Activated CD4-positive, CD25-positive, alpha-beta regulatory T cell treated with anti-CD3 and anti-CD28 coated beads, Interleukin-2, amount 50 U/mL, for 72 hours (primary cell): ENCODE data around the gene HSD17B2.
"Not testable (repeated sequence)": the region's sequence is repeated elsewhere in the genome, so short reads cannot be mapped to it uniquely, and the experiment has no call there.

Source experiments
- DNase-seq: peaks from one replicate; pipeline ENCODE4 v3.0.0; 2021

Gene HSD17B2, protein sequence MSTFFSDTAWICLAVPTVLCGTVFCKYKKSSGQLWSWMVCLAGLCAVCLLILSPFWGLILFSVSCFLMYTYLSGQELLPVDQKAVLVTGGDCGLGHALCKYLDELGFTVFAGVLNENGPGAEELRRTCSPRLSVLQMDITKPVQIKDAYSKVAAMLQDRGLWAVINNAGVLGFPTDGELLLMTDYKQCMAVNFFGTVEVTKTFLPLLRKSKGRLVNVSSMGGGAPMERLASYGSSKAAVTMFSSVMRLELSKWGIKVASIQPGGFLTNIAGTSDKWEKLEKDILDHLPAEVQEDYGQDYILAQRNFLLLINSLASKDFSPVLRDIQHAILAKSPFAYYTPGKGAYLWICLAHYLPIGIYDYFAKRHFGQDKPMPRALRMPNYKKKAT

DNA sequence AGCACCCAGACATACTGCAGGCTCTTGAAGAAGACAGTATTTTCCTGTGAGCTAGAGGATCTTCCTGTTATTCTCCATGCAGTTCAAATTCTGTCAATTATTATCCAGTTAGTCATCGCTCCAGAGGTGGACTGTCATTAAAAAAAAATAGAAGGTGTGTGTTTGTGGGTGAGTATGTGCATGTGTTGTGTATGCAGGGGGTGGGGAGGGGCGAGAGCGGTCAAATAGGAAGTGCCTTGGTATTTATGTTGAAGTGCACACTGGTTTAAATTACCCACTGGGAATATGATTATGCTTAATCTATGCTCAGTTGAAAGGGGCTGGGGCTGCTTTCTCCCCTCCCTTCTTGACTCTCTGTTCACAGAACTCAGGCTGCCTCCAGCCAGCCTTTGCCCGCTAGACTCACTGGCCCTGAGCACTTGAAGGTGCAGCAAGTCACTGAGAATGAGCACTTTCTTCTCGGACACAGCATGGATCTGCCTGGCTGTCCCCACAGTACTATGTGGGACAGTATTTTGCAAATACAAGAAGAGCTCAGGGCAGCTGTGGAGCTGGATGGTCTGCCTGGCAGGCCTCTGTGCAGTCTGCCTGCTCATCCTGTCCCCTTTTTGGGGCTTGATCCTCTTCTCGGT lies at the start of gene HSD17B2:
Gene HSD17B2, plus strand, starts transcription at position 273 of the 632 bp plus-strand sequence. Its CDS starts 172 bp downstream, at position 445.
- no peak for DNase-seq

DNA sequence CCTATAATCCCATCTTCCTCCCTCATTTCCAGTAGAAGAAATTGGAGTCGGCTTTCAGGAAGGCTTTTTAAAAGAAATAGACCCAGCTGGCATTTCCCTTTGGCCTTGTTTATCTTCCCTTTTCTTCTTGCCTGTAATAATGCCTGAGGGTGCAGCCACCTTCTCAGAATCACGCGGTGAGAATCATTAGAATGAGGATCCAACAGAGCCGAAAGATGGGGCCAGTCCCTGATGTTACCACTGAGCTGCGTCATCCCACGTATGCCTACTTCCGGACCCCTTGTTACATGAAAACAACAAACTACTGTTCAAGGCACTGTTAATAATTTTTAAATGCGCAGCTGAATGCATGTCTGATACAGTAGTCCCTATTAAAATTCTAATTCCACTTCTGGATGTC lies 47.9 kb upstream of the HSD17B2 start:
- DNase-seq, result no peak

DNA sequence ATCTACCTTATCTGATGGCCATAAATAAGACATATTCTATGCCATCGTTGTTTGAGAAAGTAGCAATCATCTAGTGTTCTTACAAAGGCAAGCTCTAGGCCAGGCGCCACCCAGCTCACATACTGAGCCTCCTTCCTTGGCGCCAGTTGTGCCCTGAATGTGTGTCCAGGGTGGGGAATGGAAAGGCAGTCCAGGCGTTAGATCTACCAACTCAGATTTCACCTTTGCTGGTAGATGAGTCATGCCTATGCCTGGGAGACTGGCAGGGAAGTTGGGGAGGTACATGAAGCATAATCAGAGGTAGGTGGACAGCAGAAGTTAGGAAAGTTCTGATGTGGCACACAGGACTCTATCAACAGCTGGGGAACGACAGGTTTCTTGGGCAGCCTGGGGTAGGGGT lies 47.3 kb upstream of the HSD17B2 start:
- DNase-seq, result no peak

DNA sequence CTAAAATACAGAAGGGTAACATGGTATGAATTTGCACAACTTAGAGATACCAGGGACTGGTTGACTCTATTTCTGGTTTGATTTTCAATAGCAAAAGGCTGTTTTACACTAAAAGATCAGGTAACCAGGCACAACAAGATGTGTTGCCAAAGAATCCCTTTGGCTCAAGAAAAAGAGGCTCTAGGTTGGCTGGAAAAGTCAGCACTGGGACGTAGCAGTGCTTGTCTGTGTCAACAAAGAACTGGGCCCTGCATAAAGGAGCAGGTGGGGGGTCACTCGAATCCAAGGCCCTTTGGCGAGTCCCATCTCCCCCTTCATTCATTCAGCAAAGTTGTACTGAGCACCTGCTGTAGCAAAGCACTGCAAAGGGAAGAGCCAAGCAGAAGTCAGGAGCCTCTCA lies 42.2 kb upstream of the HSD17B2 start:
- no peak for DNase-seq

DNA sequence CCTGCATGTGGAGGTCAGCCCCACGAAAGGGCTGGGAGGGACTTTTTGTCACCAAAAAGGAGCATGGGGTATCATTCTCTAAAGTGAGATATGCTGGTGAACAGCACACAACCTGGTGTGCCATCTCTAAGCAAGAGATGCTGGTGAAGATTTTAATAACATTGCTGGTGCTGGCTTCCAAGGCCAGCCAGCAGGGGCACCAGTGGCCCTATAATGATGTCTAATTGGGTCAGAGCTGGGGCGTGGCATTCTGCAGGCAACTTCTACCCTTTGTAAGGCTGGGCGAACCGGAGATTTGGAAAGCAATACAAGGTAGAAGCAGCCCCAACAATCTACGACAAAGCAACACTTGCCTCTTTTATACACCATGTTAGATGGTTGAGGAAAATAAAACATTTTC lies 40.6 kb upstream of the HSD17B2 start:
- DNase-seq, result no peak

DNA sequence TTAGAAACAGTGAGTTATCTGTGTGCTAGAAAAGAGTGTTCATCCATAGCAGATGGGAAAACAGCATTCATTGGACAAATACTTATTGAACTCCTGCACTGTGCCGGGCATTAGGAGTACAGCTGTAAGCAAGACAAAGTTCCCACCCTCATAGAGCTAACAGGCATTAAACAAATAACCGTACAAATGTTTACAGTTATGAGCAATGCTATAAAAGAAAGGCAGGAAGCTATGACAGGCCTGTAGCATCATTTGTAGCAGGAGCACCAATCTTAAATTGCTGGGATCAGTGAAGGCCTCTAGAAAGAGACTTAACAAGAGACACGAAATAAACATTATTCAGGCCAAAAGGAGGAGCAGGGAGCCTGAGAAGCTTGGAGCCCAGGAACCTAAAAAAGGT lies 39.4 kb upstream of the HSD17B2 start:
- DNase-seq, result no peak

DNA sequence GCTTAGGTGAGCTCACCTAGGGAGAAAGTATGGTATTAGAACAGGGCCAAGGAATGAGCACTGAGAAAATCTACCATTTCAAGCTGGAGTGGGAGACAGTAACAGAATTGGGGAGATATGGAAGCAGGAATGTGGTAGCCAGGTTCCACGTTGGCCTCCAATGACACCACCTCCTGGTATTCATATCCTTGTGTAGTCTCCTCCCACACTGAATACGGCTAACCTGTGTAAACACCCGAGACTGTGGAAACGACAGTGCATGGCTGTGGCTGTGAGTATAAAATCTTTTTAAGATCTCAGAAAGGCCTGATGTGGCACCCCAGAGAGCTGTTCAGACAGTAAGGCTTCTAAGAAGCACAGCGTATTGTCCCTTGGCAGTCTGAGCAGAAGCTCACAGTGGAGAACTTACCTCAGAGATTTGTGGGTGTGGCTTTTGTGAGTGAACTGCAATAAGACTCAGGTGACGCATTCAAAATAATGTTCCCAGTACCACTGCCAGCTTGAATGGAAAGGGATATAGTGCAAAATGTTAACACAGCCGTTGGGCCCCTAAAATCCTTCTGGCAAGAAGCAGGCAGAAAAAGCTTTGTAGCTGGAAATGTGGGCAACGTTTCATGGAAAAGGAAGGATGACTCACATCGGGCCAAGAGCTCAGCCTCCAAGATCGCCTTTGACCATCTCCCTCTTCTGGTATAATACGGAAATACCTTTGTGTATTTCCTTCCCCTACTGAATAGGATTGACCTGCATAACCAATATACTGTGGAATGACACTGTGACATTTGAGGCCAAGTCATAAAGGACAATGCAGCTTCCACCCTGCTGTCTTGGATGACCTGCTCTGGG lies 38.2 kb upstream of the HSD17B2 start:
- DNase-seq, result no peak

DNA sequence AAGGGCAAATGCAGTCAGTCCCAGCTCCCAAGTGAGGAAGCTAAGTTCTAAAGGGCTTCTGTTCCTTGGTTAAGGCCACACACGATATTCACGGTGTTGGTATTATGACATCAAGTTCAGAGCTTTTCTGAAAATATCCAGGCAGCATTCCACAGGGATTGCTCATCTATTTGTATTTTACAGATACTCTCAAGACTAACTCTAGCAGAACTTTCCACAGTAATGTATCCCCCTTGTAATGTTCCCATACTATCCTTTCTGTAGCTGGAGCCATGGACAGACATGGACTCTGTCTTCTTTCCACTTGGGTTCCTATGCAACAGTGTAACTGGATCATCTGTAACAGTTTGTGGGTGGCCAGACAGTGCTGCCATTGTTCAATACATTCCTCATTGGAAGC lies 37.3 kb upstream of the HSD17B2 start:
- DNase-seq, result no peak

DNA sequence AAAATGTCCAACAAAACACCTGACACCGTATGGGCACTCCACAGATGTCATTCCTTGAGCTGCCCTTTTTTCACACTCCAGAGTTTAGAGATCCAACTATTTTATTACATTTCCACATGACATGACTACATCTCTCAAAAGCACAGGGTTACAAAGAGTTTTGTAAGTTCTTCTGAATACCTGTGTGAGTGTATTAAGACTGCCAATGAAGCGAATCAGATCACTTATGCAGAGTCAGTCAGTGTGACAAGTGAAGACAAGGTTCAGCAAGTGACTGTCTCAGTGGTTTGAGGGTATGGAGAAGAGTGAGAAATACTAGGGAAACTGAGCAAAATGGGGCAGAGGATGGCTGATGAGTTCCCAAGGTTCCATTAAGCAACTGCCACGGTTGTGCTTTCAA lies 32.2 kb upstream of the HSD17B2 start:
- DNase-seq, result no peak

DNA sequence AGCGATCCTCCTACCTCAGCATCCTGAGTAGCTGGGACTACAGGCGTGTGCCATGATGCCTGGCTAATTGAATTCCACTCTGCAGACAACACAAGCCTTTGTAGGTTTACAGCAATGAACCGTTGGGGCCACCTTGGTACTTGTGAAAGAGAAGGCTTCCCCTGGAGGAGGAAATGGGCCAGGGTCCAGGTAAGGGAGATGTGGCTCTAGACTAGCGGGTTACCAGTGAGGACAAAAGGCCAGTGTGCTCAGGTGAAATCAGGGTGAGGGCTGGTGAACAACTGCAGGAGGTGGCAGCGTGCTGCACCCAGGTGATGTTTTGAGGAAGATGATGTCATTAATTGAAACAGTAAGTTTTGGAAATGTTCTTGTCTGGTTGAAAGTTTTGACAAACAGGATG lies 30.5 kb upstream of the HSD17B2 start:
- no peak for DNase-seq

DNA sequence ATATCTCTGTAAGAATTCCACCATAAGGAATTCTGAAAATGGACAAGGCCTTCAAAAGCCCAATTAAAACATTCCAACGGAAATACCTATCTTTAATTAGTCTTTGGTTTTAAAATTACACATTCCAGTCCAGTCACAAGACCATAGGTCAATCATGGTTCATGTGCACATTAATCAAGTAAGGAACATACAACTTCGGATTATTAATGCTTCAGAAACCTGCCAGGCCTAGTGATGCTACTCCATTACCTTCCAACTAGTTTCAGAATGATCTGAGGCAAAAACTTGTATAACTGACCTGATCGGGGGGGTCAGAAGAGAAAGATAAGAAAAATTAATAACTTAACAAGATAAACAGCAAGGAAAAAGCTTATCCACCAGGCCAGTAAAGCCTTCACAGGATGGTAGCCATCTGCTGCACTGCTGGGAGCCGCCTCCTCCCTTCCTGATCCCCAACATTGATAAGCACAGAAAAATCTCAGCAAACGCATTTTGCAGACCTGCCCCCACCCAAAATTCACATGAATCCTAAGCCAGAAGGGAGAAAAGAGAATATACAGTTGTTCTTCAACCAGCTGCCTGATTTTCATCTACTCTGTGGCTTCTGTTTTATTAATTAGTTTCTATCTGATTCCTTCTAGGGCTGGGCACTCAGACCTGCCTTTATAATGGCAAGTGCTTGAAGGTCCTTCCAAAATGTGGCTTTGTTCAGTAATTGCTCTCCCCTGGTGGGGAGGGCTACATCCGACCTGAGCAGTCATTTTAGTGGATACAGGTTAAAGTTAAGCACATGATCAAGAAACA lies 29.8 kb upstream of the HSD17B2 start:
- DNase-seq, result no peak

DNA sequence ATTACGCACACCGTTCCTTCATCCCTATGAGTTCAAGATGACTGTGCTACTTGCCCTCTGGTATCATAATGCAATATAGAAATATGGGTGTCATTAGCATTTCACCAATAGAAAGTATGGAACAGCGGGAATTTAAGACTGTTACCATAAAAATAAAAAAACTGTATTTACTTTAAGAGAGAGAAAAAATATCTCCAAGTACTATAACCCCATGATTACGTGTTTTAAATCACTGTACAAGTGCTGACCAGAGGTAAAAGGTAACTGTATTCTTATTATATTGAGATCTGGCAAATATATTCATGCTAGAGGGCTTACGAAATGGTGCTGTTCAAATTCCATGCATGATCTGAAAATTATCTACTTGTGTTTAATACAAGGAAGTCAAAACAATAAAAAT lies 29.0 kb upstream of the HSD17B2 start:
- no peak for DNase-seq

DNA sequence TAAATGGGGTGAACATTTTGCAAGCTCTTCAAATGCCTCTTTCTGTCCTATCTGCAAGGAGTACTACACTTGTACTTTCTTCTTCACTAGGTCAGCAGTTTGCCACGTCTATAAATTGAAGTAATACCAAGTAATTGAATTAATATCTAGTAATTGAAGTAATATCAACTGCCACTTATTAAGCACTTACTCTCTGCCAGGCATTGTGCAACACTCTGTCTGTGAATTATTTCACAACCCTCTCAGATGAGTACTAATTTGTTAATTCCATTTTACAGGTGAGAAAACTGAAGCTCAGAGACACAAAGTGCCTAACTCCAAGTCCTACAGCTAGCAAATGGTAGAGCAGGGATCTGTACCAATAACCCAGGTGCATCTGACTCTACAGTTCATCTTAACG lies 27.9 kb upstream of the HSD17B2 start:
- no peak for DNase-seq

DNA sequence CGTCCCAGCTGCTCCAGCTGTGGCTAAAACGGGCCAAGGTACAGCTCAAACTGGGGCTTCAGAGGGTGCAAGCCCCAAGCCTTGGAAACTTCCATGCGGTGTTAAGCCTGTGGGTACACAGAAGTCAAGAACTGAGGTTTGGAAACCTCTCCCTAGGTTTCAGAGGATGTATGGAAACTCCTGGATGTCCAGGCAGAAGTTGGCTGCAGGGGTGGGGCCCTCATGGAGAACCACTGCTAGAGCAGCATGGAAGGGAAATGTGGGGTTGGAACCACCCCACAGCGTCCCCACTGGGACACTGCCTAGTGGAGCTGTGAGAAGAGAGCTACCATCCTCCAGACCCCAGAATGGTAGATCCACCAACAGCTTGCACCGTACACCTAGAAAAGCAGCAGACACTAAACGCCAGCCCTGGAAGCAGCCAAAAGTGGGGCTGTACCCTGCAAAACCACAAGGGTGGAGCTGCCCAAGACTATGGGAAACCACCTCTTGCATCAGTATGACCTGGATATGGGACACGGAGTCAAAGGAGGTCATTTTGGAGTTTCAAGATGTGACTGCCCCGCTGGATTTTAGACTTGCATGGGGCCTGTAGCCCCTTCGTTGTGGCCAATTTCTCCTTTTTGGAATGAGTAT lies 26.0 kb upstream of the HSD17B2 start:
- no peak for DNase-seq

DNA sequence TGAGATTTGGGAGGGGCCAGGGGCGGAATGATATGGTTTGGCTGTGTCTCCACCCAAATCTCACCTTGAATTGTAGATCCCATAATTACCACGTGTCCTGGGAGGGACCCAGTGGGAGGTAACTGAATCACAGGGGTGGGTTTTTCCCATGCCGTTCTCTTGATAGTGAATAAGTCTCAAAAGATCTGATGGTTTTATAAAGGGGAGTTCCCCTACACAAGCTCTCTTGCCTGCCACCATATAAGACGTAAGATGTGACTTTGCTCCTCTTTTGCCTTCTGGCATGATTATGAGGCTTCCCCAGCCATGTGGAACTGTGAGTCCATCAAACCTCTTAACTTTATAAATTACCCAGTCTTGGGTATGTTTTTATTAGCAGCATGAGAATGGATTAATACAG lies 25.3 kb upstream of the HSD17B2 start:
- not testable (repeated sequence) for DNase-seq

DNA sequence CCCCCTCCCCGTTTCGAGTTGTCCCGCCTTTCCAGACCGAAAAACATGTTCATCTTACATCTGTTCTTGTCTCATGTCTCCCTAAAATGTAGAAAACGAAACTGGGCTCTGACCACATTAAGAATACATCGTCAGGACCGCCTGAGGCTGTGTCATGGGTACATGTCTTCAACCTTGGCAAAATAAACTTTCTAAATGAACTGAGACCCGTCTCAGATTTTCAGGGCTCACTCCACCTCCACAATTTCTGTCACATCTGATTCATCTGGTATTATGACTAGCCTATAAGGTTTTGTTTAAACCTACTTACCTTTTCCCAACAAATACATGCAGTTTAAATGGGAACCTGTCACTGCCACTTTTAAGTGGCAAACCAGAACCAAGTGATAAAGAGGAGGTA lies 24.4 kb upstream of the HSD17B2 start:
- no peak for DNase-seq

DNA sequence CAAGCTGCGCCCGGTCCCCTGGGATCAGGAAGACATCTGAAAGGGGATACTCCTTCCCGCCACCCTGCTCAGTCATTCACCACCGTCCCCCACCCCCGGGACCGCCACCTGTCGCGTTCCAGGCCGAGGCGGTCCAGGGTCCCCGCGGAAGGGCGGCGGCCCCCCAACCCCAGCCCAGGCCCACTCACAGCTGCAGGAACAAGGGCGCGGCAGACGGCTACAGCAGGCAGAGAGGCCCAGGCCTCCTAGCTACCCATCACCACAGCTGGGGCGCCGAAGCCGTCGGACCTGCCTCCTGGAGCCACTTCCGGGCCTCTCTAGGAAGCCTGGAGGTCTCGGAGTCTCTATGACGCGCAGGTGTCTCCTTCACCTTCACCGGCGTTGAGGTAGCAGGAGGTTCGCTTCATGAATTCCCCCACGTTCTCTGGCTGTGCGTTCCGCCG lies 23.8 kb upstream of the HSD17B2 start, which contains the start of gene SDR42E1:
Gene SDR42E1, minus strand, starts transcription at position 272 of the 443 bp plus-strand sequence. CDS start 10,612 bp downstream, outside the sequence.
- DNase-seq, result peak; percentile 38

DNA sequence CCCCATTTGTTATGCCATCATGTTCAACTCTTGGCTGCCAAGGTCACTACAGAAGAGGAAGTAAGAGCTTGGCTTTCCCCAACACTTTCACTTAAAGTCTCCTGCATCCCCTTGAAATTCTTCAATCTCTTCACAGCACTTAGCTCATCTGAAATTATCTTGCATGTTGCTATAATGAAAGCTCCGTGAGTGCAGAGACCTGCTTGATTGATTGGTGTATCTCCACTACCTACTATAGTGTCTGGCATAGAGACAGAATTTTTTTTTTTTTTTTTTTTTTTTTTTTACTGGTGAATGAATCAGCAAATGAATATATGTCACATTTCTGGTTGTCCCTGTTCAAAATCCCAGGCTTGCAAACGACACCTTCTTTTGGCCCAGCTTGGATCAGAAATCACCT lies 21.9 kb upstream of the HSD17B2 start:
- no peak for DNase-seq

DNA sequence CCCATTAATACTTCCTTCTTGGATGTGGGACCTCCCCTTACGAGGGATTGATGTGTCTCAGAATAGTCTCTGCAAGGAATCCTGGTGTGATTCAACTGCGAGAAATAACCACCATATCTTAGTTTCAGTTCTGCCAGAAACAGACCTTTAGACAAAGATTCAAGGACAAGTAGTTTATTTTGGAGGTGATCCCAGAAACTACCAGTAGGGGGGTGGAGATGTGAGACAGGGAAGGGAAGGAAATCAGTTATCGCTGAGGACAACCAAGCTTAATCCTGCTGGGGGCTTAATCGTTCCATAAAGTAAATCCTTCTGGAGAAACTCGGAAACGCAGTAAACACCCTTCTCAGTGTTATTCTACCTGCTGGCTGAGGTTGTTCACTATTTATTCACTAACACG lies 18.8 kb upstream of the HSD17B2 start:
- no peak for DNase-seq

DNA sequence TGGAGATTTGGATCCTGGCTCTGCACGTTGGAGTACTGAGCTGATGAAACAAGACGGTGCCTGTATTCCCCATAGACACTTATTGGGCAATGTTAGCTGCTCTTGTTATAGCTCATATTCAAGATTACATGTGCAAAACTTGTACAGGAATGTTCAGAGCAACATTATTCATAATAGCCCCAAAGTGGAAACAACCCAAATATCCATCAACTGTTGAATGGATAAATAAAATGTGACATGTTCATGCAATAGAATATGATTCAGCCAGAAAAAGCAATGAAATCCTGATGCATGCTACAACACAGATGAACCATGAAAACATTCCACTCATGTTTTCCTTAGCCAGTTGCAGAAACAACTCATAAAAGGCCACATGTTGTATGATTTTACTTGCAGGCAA lies 18.1 kb upstream of the HSD17B2 start:
- no peak for DNase-seq

DNA sequence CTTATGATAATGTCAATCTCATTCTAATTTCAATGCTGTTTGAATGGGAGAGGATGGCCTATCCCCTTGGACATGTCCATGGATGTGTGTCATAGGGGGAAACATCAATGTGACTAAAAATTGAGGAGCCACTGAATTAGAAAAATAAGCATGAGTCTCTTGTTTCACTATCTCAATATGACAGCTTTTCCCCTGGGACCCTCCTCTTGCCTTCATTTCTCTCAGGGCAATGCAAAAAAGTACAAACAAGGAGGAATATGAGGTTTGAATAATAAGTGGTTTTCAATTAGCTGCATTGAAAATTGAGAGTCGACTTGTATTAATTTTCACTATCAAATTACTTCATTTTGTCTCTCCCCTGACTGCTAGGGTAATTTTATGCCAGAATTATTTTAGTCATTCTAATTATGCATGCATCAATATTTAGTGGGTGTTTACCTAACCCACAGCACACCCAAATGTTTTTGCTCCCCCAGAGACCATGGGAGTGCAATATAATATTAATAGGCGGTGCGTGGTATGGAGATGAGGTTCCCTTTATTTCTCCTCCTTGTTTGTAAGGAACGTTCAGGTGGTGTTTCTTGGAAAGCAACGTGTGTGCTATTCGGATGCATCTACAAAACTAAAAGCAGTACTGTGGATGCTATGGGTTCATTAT lies 17.0 kb upstream of the HSD17B2 start:
- DNase-seq, result no peak

DNA sequence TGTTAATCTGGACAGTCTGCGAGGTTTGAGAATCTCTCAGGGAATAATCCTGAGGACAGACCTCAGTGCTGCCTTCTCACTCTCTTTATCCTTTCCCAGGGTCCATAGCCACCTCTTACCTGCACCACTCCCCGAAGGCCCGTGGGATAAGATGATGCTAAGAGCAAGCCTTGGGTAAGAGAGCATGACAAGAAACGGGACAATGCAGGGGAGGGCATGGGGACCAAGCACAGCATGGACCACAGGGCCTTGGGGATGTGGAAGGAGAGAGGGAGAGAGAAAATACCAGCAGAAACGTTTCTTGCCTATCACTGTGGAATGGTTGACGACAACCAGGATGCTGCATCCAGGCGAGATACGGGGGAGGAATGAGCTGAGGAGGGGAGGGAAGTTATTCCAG lies 15.5 kb upstream of the HSD17B2 start:
- DNase-seq, result no peak
